ENCODE measurements around the gene GKN1. TPM values are rescaled to one million over a fixed set of nuclear protein-coding genes. Genes with fewer than 3 reads are reported as not detected.

GKN1 gene
- total and polyA plus RNA-seq, 7 donors: 0.21 to 0.23 TPM; not detected in 5

DNA sequence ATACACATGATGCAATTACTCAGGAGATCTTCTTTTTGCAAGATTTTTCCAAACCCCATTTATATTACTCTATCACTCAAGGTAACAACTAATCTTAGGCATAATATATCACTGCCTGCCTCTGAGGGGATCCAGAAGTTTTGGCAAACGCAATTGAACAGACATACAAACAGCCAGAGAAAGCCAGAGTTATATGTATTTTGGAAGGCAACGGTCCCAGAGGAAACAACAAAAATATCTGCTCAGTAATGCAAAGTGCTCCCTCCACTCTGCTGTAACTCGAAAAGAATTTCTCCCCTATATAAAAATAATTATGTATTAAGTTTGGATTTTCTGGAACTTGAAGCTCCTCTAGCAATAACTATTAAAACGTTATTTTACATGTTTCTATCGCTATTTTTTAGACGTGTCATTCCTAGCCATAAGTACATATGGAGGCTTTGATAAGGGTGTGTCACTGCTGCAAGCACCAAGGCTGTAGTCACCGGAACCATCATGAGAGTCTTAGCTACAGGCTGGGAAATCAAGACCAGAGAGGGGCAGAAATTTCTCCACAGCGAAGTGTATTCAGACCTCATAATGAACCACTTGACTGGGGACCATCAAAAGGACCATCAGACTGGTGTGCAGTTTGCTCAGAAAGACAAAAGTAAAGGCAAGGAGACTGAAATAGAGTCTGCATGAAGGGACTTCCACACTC is 3.7 kb upstream of the GKN1 start:
- no peaks in the 10 kb centered on the region for H3K36me3 ChIP-seq (ENCODE audit: insufficient read depth in 1 of 2, low read depth in 1 of 2)
- H3K4me1 ChIP-seq: no peaks in the 10 kb centered on the region
- no peak overlapping the region for H3K4me3 ChIP-seq
- intact Hi-C loops (cut with DNase I): no loop called here
- ATAC-seq: no peak
- TF ChIP-seq, protein P1, sequence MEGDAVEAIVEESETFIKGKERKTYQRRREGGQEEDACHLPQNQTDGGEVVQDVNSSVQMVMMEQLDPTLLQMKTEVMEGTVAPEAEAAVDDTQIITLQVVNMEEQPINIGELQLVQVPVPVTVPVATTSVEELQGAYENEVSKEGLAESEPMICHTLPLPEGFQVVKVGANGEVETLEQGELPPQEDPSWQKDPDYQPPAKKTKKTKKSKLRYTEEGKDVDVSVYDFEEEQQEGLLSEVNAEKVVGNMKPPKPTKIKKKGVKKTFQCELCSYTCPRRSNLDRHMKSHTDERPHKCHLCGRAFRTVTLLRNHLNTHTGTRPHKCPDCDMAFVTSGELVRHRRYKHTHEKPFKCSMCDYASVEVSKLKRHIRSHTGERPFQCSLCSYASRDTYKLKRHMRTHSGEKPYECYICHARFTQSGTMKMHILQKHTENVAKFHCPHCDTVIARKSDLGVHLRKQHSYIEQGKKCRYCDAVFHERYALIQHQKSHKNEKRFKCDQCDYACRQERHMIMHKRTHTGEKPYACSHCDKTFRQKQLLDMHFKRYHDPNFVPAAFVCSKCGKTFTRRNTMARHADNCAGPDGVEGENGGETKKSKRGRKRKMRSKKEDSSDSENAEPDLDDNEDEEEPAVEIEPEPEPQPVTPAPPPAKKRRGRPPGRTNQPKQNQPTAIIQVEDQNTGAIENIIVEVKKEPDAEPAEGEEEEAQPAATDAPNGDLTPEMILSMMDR (IDR thresholded peaks at IDR 0.05): no peak
- no peaks in the 10 kb centered on the region for H3K27me3 ChIP-seq (ENCODE audit: insufficient read depth in 3 of 3, low read length in 2 of 3)
- WGBS, 3 donors: 76 to 81% (median 79%) methylated on average over 8 of the region's 8 CpGs
- H3K27ac ChIP-seq: no peak overlapping the region
- no peak for DNase-seq
- no peaks in the 10 kb centered on the region for H3K9me3 ChIP-seq

DNA sequence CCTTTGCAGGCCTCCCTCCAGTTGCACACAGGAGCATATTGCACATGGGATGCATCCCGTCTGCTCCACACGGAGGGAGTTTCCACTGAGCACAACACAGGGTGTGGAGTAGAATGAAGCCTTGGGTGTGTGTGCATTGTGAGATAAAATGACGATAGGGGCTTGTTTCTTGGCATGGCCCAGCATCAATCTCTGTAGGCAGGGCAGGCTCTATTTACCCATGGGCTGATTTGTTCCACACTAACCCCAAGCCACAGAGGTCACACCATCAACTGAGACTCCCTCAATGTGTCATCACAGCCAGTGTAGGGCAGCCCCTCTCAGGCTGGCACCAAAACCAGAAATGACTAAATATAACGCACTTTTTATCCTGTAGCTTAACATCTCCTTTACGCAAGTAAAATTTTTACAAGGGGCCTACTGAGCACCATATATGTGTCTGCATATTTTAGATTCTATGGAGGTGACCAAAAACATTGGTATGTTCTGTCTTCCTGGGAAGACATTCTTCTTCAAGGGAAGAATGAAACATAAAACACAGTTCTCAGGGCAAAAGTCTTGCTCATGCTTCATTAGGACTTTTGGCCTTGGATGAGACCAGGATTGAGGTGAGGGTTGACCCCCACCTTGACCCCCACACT is 2.7 kb upstream of the GKN1 start:
- DNase-seq (no peak), ATAC-seq (no peak)
- Histone ChIP-seq H3K27ac (no peak overlapping the region), H3K36me3 (ENCODE audit: insufficient read depth in 1 of 2, low read depth in 1 of 2) (no peaks in the 10 kb centered on the region), H3K4me3 (no peak overlapping the region), H3K27me3 (ENCODE audit: insufficient read depth in 3 of 3, low read length in 2 of 3) (no peaks in the 10 kb centered on the region), H3K9me3 (no peaks in the 10 kb centered on the region), H3K4me1 (no peaks in the 10 kb centered on the region)
- intact Hi-C loops (cut with DNase I): no loop called here
- TF ChIP-seq, protein P1 (IDR thresholded peaks at IDR 0.05): no peak
- 69 to 77% (median 73%) methylated on average over 5 of the region's 5 CpGs for WGBS, 3 donors

DNA sequence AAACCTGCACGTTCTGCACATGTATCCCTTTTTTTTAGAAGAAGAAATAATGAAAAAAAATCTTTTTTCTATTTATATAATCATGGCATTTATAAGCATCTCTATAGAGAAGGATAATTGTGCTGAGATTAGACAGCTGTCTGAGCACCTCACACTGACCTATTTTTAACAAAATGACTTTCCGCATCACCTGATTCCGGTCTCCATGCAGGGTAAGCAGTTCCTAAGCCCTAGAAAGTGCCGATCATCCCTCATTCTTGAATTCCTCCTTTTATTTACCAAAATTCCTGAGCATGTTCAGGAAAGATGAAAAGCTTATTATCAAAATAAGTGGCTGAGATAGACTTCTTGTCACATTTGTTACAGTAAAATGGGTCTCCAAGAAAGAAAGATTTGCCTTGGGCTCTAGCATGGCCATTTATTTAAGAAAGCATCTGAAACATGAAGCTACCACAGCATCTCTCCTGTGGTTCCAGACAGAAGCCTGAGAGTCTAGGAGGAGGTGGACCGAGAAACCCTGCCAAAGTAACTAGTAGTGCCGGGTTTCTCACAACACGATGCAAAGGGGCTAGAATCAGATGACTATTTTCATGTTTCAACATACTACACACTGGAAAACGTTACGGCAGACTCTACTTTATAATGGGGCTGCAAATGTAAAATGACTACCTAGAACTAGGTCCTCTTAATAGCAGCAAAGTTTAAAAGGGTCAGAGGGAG is 670 bp downstream of the GKN1 start:
- TF ChIP-seq, protein P1 (IDR thresholded peaks at IDR 0.05): no peak
- DNase-seq (no peak), ATAC-seq (no peak)
- H3K27ac ChIP-seq: no peak overlapping the region
- no peaks in the 10 kb centered on the region for H3K27me3 ChIP-seq (ENCODE audit: insufficient read depth in 3 of 3, low read length in 2 of 3)
- H3K4me3 ChIP-seq: no peak overlapping the region
- no peaks in the 10 kb centered on the region for H3K4me1 ChIP-seq
- intact Hi-C loops (cut with DNase I): no loop called here
- H3K36me3 ChIP-seq (ENCODE audit: insufficient read depth in 1 of 2, low read depth in 1 of 2): no peaks in the 10 kb centered on the region
- WGBS, 3 donors: 49 to 63% (median 60%) methylated on average over 9 of the region's 9 CpGs
- H3K9me3 ChIP-seq: no peaks in the 10 kb centered on the region

DNA sequence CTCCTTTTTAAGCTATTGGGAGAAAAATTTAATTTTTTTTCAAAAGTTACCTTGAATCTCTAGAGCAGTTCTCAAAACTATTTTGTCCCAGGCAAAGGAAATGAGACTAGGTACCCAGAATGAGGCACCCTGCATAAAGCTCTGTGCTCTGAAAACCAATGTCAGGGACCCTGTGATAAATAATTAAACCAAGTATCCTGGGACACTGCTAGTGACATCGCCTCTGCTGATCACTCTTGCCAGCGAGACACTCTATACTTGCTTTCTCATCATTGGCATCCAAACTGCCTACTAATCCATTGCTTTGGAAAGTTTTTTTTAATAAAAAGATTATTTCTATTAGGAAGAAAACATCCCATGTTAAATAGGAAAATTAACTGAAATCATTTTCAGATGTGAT is 1.4 kb downstream of the GKN1 start:
- no peaks in the 10 kb centered on the region for H3K4me1 ChIP-seq
- ATAC-seq: no peak
- H3K36me3 ChIP-seq (ENCODE audit: insufficient read depth in 1 of 2, low read depth in 1 of 2): no peaks in the 10 kb centered on the region
- WGBS, 3 donors: 91% methylated on average over 2 of the region's 2 CpGs
- TF ChIP-seq, protein P1 (IDR thresholded peaks at IDR 0.05): no peak
- H3K4me3 ChIP-seq: no peak overlapping the region
- intact Hi-C loops (cut with DNase I): no loop called here
- DNase-seq: no peak
- H3K27me3 ChIP-seq (ENCODE audit: insufficient read depth in 3 of 3, low read length in 2 of 3): no peaks in the 10 kb centered on the region
- no peak overlapping the region for H3K27ac ChIP-seq
- H3K9me3 ChIP-seq: no peaks in the 10 kb centered on the region

Measured in psoas muscle (tissue), 8 donors.